Keratinocyte (primary cell): ENCODE measurements around the gene PRUNE1. TPM values are rescaled to one million over a fixed set of nuclear protein-coding genes. Genes with fewer than 3 reads are reported as not detected.

Experiments
- DNase-seq: peaks from one replicate; pipeline ENCODE4 v3.0.0-alpha.2; 2011; ENCODE audit warnings: low read depth, missing footprints, low spot score
- FAIRE-seq: peaks from 2 replicates; lab custom pipeline; 2011; peaks lifted over from hg19 to GRCh38; lab: Jason Lieb, UNC
- H2AFZ ChIP-seq: 2 replicates; pipeline ENCODE4 v1.6.0; 2012; ENCODE audit warnings: low read length, control low read depth, inconsistent platforms; ENCODE audit not compliant: control insufficient read depth
- H3K27ac ChIP-seq: 2 replicates; pipeline ENCODE4 v1.5.1; 2011; ENCODE audit warnings: low read length; ENCODE audit not compliant: control insufficient read depth, insufficient read depth
- H3K27me3 ChIP-seq: 3 replicates; pipeline ENCODE4 v1.6.0; 2011; ENCODE audit warnings: low read length; ENCODE audit not compliant: control insufficient read depth, insufficient read depth; ENCODE audit errors: extremely low read depth
- H3K36me3 ChIP-seq, 2 experiments: 2 replicates in 1 of 2; 3 replicates in 1 of 2; pipeline ENCODE4 v1.5.1; 2011; ENCODE audit warnings: low read length in 2 of 2, mild to moderate bottlenecking in 1 of 2; ENCODE audit not compliant: control insufficient read depth in 2 of 2, insufficient read depth in 2 of 2; ENCODE audit errors: extremely low read depth in 1 of 2
- H3K4me1 ChIP-seq: 3 replicates; pipeline ENCODE4 v1.5.1; 2011; ENCODE audit warnings: low read length; ENCODE audit not compliant: control insufficient read depth, insufficient read depth; ENCODE audit errors: extremely low read depth
- H3K4me2 ChIP-seq: 3 replicates; pipeline ENCODE4 v1.6.0; 2011; ENCODE audit warnings: low read depth, low read length; ENCODE audit not compliant: control insufficient read depth, insufficient read depth; ENCODE audit errors: extremely low read depth
- H3K4me3 ChIP-seq, 3 experiments: fragments of 200-600 bp in 1 of 3; sonication (generic) in 1 of 3; 2 replicates in 2 of 3; 3 replicates in 1 of 3; pipeline ENCODE4 v1.5.1; 2011 to 2016; ENCODE audit warnings: low read length in 3 of 3, mild to moderate bottlenecking in 3 of 3, control low read depth in 2 of 3, inconsistent platforms in 1 of 3, low read depth in 1 of 3, mixed read lengths in 1 of 3, mixed run types in 1 of 3, moderate library complexity in 1 of 3; ENCODE audit not compliant: control insufficient read depth in 2 of 3, insufficient read depth in 2 of 3; ENCODE audit errors: extremely low read depth in 1 of 3
- H3K79me2 ChIP-seq: 2 replicates; pipeline ENCODE4 v1.6.0; 2012; ENCODE audit warnings: low read length; ENCODE audit not compliant: control insufficient read depth, insufficient read depth
- H3K9ac ChIP-seq: 3 replicates; pipeline ENCODE4 v1.6.0; 2011; ENCODE audit warnings: low read length; ENCODE audit not compliant: control insufficient read depth, insufficient read depth; ENCODE audit errors: extremely low read depth
- H3K9me1 ChIP-seq: 3 replicates; pipeline ENCODE4 v1.6.0; 2011; ENCODE audit warnings: low read length; ENCODE audit not compliant: control insufficient read depth, insufficient read depth; ENCODE audit errors: extremely low read depth
- H3K9me3 ChIP-seq: 2 replicates; pipeline ENCODE4 v1.5.1; 2012; ENCODE audit warnings: low read depth, low read length; ENCODE audit not compliant: control insufficient read depth
- H4K20me1 ChIP-seq: 3 replicates; pipeline ENCODE4 v1.6.0; 2011; ENCODE audit warnings: low read length; ENCODE audit not compliant: control insufficient read depth, insufficient read depth; ENCODE audit errors: extremely low read depth
- CTCF ChIP-seq, 3 experiments: IDR thresholded peaks in 1 of 3; conservative IDR thresholded peaks in 1 of 3; optimal IDR thresholded peaks in 1 of 3; 2 replicates in 2 of 3; 3 replicates in 1 of 3; pipeline versions ENCODE3 to v1.5.1; 2011; ENCODE audit warnings: low read length in 3 of 3, mild to moderate bottlenecking in 3 of 3, moderate library complexity in 2 of 3, control low read depth in 1 of 3, inconsistent platforms in 1 of 3; ENCODE audit not compliant: insufficient read depth in 2 of 3; ENCODE audit errors: extremely low read depth in 1 of 3
- EZH2 ChIP-seq: IDR thresholded peaks from one replicate; pipeline ENCODE4 v1.6.1; 2012; ENCODE audit warnings: inconsistent platforms, mild to moderate bottlenecking, low read length, moderate library complexity
- dilution Hi-C: fragments of 300-500 bp; cut with MboI; formaldehyde crosslinking; loops from one replicate; pipeline ENCODE4 v1.7.0; 2020; ENCODE audit warnings: low sequenced_read_pairs; ENCODE audit not compliant: extremely low pct_ligation_motif_present
- polyA plus RNA-seq, 5 experiments: library from polyadenylated mRNA; depleted of rRNA in 3 of 5; stranded (reverse) in 3 of 5; stranded (forward) in 1 of 5; unstranded in 1 of 5; fragments of >200 nt; gene quantifications; 1 replicate in 1 of 5; 2 replicates in 3 of 5; 3 replicates in 1 of 5; pipeline versions ENCODE4 v1.2.1 to v1.2.3, GENCODE V29; 2011 to 2012; ENCODE audit warnings: missing spikeins in 2 of 5, low read depth in 1 of 5, low replicate concordance in 1 of 5

PRUNE1 gene
- polyA plus RNA-seq, 1 donor (not counting 4 experiments of a cell fraction or from before 2014, with no cell fraction given), result 15.4 TPM

GRCh38 chr1:150972417-150972940 lies 35.8 kb upstream of the PRUNE1 start:
- no peak overlapping the region for H3K9ac ChIP-seq
- H3K4me1 ChIP-seq, result peaks cover 31% of the 10 kb centered on the region
- H3K4me2 ChIP-seq, result peak overlapping the region; percentile 97
- dilution Hi-C loops, result no loop called here
- H3K4me3 ChIP-seq, result peak overlapping the region; percentile 88 to 95 (median 93)
- peaks cover 58% of the 10 kb centered on the region for H3K79me2 ChIP-seq
- FAIRE-seq (no peak), DNase-seq (no peak)
- no peaks in the 10 kb centered on the region for H3K9me3 ChIP-seq
- peaks cover 2% of the 10 kb centered on the region for H4K20me1 ChIP-seq
- H3K27ac ChIP-seq, result no peak overlapping the region
- H3K9me1 ChIP-seq, result no peaks in the 10 kb centered on the region
- TF ChIP-seq CTCF (optimal IDR thresholded peaks at IDR 0.05 in 1 of 3, IDR thresholded peaks at IDR 0.05 in 1 of 3, conservative IDR thresholded peaks at IDR 0.05 in 1 of 3; ENCODE audit: extremely low read depth in 1 of 3, insufficient read depth in 2 of 3, low read length in 3 of 3) (no peak), EZH2 (no peak)
- H3K36me3 ChIP-seq, result peaks cover 11 to 25% of the 10 kb centered on the region in 2 experiments
- H2AFZ ChIP-seq, result no peak overlapping the region
- H3K27me3 ChIP-seq, result no peaks in the 10 kb centered on the region

- peak overlapping the region; percentile 97 for H3K4me2 ChIP-seq
- peaks cover 34% of the 10 kb centered on the region for H3K4me1 ChIP-seq
- H3K9me1 ChIP-seq, result no peaks in the 10 kb centered on the region
- no peaks in the 10 kb centered on the region for H3K9me3 ChIP-seq
- H2AFZ ChIP-seq, result no peak overlapping the region
- peak overlapping the region; percentile 90 for H3K9ac ChIP-seq
- DNase-seq (no peak), FAIRE-seq (no peak)
- H3K4me3 ChIP-seq, result peak overlapping the region; percentile 88 to 95 (median 93)
- peaks cover 6 to 16% of the 10 kb centered on the region in 2 experiments for H3K36me3 ChIP-seq
- no peak for TF ChIP-seq CTCF (optimal IDR thresholded peaks at IDR 0.05 in 1 of 3, IDR thresholded peaks at IDR 0.05 in 1 of 3, conservative IDR thresholded peaks at IDR 0.05 in 1 of 3; ENCODE audit: extremely low read depth in 1 of 3, insufficient read depth in 2 of 3, low read length in 3 of 3)
- TF ChIP-seq EZH2, result no peak
- H3K79me2 ChIP-seq, result peaks cover 56% of the 10 kb centered on the region
- peak overlapping the region; percentile 73 for H3K27ac ChIP-seq
- peaks cover 2% of the 10 kb centered on the region for H4K20me1 ChIP-seq
- no peaks in the 10 kb centered on the region for H3K27me3 ChIP-seq
- dilution Hi-C loops, result no loop called here
Measured at GRCh38 chr1:150973258-150973835, 34.9 kb upstream of the PRUNE1 start.
